Measurements from ENCODE around the gene SURF6.
"Not testable (repeated sequence)": the region's sequence is repeated elsewhere in the genome, so short reads cannot be mapped to it uniquely, and the experiment has no call there.

The SURF6 gene

DNA sequence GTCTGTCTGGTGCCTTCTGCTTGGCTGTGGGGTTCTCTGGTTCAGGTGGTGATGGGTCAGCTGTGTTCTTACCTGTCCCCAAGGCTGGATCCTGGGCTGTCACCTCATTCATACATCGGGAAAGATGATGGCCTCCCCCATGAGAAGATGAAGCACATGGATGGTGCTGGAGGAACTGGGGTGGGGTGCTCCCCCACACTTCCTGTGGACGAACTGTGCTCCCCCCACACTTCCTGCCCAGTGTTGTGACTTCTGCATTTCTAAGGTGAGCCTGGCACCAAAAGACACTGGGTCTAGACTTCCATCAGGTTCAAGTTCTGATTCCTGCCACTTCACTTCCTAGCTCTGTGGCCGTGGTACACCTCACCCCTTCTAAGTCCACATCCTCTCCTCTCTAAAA is 4.3 kb upstream of the SURF6 start:
- Histone ChIP-seq H3K79me2 (ENCODE audit: insufficient read depth, low read depth) (peaks cover 5% of the 10 kb centered on the region; the same call in 1 of the 2 replicates), H3K4me2 (no peak overlapping the region), H2AFZ (ENCODE audit: low read depth) (no peak overlapping the region), H4K20me1 (ENCODE audit: insufficient read depth) (no peaks in the 10 kb centered on the region), H3K27ac (no peak overlapping the region), H3K9ac (no peak overlapping the region), H3K4me3 (IDR thresholded peaks at IDR 0.05; ENCODE audit: insufficient read depth, low read depth, low read length) (no peak overlapping the region), H3K4me1 (ENCODE audit: low read depth, poor library complexity, severe bottlenecking) (peaks cover 1% of the 10 kb centered on the region), H3K36me3 (ENCODE audit: insufficient read depth) (no peaks in the 10 kb centered on the region), H3K27me3 (ENCODE audit: insufficient read depth, low read depth) (no peaks in the 10 kb centered on the region)
- TF ChIP-seq, protein P1, sequence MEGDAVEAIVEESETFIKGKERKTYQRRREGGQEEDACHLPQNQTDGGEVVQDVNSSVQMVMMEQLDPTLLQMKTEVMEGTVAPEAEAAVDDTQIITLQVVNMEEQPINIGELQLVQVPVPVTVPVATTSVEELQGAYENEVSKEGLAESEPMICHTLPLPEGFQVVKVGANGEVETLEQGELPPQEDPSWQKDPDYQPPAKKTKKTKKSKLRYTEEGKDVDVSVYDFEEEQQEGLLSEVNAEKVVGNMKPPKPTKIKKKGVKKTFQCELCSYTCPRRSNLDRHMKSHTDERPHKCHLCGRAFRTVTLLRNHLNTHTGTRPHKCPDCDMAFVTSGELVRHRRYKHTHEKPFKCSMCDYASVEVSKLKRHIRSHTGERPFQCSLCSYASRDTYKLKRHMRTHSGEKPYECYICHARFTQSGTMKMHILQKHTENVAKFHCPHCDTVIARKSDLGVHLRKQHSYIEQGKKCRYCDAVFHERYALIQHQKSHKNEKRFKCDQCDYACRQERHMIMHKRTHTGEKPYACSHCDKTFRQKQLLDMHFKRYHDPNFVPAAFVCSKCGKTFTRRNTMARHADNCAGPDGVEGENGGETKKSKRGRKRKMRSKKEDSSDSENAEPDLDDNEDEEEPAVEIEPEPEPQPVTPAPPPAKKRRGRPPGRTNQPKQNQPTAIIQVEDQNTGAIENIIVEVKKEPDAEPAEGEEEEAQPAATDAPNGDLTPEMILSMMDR (conservative IDR thresholded peaks at IDR 0.05; ENCODE audit: low read depth, low read length): no peak

DNA sequence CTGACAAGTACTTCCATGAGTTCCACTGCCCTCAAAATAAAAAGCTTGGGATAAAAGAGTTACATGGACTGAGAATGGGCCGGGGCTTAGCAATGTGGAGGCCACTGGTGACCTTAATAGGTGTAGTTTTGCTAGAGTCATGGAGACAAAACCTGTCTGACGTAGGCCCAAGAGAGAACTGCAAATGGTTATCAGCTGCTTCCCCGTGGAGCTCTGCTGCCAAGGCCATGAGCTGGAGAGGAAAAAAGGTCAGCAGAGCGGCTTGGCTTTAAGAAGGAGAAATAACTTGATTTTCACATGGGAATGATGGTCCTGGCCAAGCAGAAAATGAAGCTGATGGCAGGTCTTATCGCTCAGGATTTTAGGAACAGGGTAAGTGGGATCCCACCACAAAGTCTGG is 3.7 kb upstream of the SURF6 start:
- Histone ChIP-seq H3K4me2 (no peak overlapping the region), H3K36me3 (ENCODE audit: insufficient read depth) (no peaks in the 10 kb centered on the region), H3K79me2 (ENCODE audit: insufficient read depth, low read depth) (peaks cover 9% of the 10 kb centered on the region; the same call in 1 of the 2 replicates), H3K4me1 (ENCODE audit: low read depth, poor library complexity, severe bottlenecking) (peaks cover 7% of the 10 kb centered on the region), H3K27ac (no peak overlapping the region), H4K20me1 (ENCODE audit: insufficient read depth) (no peaks in the 10 kb centered on the region), H3K9ac (no peak overlapping the region), H3K27me3 (ENCODE audit: insufficient read depth, low read depth) (no peaks in the 10 kb centered on the region), H3K4me3 (IDR thresholded peaks at IDR 0.05; ENCODE audit: insufficient read depth, low read depth, low read length) (no peak overlapping the region), H2AFZ (ENCODE audit: low read depth) (no peak overlapping the region)
- TF ChIP-seq, protein P1 (conservative IDR thresholded peaks at IDR 0.05; ENCODE audit: low read depth, low read length): no peak

DNA sequence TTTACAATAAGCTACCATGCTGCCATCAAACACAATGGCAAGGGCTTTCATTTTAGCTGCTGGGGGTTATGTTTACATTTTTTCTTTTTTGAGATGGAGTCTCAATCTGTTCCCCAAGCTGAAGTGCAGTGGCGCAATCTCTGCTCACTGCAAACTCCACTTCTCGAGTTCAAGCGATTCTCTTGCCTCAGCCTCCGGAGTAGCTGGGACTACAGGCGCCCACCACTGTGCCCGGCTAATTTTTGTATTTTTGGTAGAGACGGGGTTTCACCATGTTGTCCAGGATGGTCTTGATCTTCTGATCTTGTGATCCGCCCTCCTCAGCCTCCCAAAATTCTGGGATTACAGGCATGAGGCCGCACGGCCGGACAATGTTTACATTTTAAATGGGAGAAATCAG is 1.1 kb downstream of the SURF6 start:
- Histone ChIP-seq H3K4me2 (peak overlapping the region; percentile 76), H3K9ac (peak overlapping the region; percentile 62; the same call in 1 of the 2 replicates), H3K4me3 (IDR thresholded peaks at IDR 0.05; ENCODE audit: insufficient read depth, low read depth, low read length) (peak overlapping the region; percentile 68), H3K4me1 (ENCODE audit: low read depth, poor library complexity, severe bottlenecking) (peaks cover 10% of the 10 kb centered on the region)
- H2AFZ ChIP-seq (ENCODE audit: low read depth); H3K36me3 ChIP-seq (ENCODE audit: insufficient read depth); H3K27me3 ChIP-seq (ENCODE audit: insufficient read depth, low read depth); H4K20me1 ChIP-seq (ENCODE audit: insufficient read depth); H3K27ac ChIP-seq; H3K79me2 ChIP-seq (ENCODE audit: insufficient read depth, low read depth): not testable (repeated sequence)

DNA sequence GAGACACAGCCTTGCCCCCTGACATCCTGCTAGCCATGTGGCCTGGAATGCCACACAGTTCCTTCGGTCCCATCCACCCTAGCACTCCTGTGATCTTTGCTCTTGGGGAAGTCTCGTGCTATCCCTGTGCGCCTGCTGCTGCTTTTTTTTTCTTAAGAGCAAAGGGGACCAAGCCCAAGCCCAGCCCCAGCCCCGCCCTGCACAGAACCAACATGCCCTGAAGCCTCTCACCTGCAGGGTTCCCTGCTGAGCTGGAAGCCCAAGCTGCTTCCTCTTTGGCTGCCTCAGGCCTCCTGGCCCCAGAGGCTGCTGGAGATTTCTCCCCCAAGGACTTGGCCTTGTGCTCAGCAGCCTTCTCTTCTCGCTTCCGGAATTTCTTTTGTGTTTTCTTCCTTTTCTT is 1.8 kb downstream of the SURF6 start:
- H3K4me1 ChIP-seq (ENCODE audit: low read depth, poor library complexity, severe bottlenecking): peaks cover 10% of the 10 kb centered on the region
- H3K4me2 ChIP-seq: no peak overlapping the region
- no peak overlapping the region for H3K27ac ChIP-seq
- H3K9ac ChIP-seq: no peak overlapping the region
- no peak overlapping the region for H2AFZ ChIP-seq (ENCODE audit: low read depth)
- peaks cover 9% of the 10 kb centered on the region; the same call in 1 of the 2 replicates for H3K79me2 ChIP-seq (ENCODE audit: insufficient read depth, low read depth)
- H3K4me3 ChIP-seq (IDR thresholded peaks at IDR 0.05; ENCODE audit: insufficient read depth, low read depth, low read length): no peak overlapping the region
- no peaks in the 10 kb centered on the region for H3K36me3 ChIP-seq (ENCODE audit: insufficient read depth)
- no peaks in the 10 kb centered on the region for H3K27me3 ChIP-seq (ENCODE audit: insufficient read depth, low read depth)
- TF ChIP-seq, protein P1 (conservative IDR thresholded peaks at IDR 0.05; ENCODE audit: low read depth, low read length): no peak
- no peaks in the 10 kb centered on the region for H4K20me1 ChIP-seq (ENCODE audit: insufficient read depth)

DNA sequence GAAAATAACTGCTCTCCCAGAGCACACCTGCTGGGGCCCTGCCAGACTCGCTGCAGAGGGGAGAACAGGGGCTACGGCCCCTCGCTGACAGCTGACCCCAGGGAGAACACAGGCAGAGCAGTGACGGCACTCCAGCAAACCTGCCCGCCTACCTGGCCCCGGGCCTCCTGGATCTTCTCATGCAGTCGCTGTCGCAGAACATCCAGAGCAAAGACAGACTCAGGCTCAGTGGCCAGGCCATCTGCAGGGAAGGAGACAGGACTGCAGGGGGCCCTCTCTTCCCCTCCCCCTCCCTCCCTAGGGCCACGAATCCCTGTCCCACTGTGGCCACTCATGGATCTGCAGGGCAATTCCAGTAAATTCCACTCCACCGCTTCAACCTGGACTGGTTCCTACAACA is 2.4 kb downstream of the SURF6 start:
- Histone ChIP-seq H3K4me3 (IDR thresholded peaks at IDR 0.05; ENCODE audit: insufficient read depth, low read depth, low read length) (no peak overlapping the region), H3K79me2 (ENCODE audit: insufficient read depth, low read depth) (peaks cover 9% of the 10 kb centered on the region; the same call in 1 of the 2 replicates), H4K20me1 (ENCODE audit: insufficient read depth) (no peaks in the 10 kb centered on the region), H3K27me3 (ENCODE audit: insufficient read depth, low read depth) (no peaks in the 10 kb centered on the region), H2AFZ (ENCODE audit: low read depth) (no peak overlapping the region), H3K27ac (no peak overlapping the region), H3K36me3 (ENCODE audit: insufficient read depth) (no peaks in the 10 kb centered on the region), H3K4me1 (ENCODE audit: low read depth, poor library complexity, severe bottlenecking) (peaks cover 10% of the 10 kb centered on the region), H3K9ac (no peak overlapping the region), H3K4me2 (no peak overlapping the region)
- TF ChIP-seq, protein P1 (conservative IDR thresholded peaks at IDR 0.05; ENCODE audit: low read depth, low read length): no peak

Measured in KMS-11 (cell line).